ENCODE measurements around the gene PDE4D.
"Not testable (repeated sequence)": the region's sequence is repeated elsewhere in the genome, so short reads cannot be mapped to it uniquely, and the experiment has no call there.

PDE4D gene

DNA sequence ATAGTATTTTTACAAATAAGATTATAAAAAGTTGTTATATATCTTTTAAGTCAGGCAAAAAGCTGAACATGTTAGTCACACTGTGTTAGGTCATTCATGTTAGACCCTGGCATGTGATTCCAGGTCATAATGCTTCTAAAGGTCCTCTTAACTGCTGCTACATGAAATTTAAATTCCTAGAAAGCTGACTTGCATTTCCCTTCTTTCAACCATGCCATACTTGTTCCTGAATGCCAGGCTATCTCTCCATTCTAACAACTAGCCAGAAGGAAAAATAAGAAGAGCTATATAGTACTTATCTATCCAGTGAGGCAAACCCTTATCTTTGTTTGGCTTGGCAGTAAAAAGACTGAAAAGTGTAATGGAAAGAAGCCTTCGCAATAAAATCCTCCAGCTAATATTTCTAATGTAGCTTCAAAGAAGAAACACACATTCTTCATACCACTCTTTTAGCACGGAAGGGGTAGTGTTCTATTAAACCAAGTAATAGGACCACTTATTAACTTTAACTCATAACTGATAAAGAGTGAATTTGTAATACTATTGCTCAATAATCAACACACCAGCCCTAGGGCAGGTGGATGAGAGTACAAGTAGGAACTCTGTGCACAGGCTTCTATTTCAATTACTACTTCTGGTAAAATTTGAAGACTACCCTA lies 310.2 kb downstream of the PDE4D start:
- DNase-seq (ENCODE audit: low read depth): peak; percentile 35

DNA sequence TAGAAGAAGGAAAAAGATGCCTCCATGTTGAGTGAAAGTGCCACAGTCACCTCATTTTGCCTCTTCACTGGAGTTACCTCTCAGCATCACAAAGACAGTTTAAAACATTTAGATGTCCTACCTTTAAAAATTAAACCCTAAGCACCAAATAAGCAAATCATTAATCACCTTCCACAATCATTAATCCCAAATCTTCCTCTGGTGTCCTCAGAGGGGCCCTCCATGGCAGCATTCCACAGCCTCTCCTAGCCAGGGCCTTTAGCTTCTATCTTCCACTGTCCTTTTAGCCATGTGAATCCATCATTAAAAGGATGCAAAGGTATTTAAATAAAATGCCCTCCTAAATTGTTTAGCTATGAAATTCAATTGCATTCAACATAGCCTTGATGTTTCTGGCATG lies 310.8 kb downstream of the PDE4D start:
- no peak for DNase-seq (ENCODE audit: low read depth)

DNA sequence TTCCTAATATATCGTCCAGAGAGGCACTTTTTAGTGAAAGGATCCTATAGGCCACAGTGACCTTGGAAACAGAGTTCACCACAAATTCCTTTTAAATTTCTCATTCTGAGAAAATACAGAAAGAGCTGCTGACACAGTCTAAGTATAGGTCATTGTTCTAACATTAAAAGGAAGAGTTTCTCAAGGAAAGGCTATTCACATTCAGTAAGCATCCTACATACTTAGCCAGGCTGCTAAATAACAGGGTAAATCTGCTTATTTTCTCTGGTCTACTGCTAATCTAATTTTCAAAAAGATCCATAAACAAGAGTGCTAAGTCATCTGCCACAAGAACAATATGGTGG lies 313.7 kb downstream of the PDE4D start:
- DNase-seq (ENCODE audit: low read depth): no peak

DNA sequence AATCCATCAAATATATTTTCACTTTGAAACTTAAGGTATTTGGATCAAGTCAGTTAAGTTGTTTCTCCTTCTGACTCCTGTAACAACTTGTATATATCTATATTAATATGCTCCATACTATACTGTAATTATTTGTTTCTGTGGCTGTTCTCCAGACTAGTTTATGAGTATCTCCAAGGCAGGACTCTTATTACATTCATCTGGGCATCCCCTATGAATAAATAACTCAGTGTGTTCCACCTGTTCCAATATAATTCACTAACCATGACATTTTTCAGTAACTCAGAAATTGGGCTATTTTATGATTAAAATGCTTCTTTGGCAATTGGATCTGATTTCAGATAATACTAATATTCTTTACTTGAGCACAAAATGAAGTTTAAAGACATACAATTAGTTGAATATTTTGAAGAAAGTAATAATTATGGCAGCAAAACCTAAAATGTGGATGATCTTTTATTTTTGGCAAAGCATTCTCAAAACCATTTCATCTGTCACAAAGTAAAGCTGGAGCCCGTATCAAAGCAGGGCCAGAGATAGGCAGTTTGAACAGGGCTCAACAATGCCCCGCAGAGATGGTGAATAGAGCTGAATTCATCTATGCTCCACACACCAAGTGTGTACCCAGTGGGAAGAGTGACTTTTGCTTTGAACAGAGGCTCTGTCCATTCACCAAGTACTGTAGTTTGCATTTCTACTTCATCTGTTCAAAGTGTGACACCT lies 314.3 kb downstream of the PDE4D start:
- no peak for DNase-seq (ENCODE audit: low read depth)

DNA sequence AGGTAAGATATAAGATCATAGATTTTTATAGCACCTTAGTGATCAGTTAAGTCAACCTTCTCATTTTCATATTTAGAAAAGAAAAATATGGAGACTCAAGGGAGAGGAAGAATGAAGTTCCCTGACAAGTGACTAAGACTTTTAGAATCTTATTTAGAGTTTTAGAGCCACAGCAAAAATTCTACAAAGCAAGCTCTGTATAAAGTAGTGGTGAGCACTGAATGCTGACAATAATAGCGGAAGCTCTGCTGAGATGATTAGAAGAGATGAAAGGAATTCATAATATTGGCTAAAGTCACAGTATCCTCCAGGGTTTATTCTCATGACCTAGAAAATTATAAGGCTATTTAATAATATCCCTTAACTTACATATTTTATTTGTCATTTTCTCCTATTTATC lies 316.0 kb downstream of the PDE4D start:
- no peak for DNase-seq (ENCODE audit: low read depth)

DNA sequence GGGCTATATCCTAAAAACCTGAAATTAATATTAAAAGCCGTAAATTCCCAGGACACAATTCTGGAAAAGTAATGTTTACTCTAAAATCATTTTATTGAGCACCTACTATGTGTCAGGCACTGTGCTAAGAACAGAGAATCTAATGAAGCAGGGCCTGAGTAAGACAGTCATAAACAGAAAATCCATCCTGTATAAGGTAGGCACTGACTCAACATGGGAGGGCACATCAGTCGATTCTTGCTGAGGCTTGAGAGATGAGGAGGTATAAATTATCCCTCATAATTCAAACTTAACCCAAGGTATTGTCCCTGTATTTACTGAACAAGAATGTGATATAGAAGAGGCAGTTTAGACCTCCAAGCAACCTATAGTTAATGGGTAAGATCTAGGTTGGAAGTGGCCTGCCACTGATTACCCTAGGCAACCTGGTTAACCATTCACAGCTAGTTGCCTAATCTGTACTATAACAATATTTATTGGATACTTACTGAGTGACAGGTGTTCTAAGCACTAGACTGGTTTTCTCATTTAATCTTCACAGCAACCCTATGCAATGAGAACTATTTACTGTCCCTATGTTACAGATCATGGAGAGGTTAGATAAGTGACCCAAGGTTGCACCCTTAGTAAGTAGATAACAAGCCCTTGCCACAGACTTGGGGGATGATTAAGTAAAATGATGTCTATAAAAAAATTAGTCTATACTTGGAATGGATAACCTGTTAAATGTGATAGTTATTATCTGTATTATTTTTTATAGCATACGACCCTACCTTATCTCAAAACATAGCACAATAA lies 317.7 kb downstream of the PDE4D start:
- DNase-seq (ENCODE audit: low read depth): no peak

DNA sequence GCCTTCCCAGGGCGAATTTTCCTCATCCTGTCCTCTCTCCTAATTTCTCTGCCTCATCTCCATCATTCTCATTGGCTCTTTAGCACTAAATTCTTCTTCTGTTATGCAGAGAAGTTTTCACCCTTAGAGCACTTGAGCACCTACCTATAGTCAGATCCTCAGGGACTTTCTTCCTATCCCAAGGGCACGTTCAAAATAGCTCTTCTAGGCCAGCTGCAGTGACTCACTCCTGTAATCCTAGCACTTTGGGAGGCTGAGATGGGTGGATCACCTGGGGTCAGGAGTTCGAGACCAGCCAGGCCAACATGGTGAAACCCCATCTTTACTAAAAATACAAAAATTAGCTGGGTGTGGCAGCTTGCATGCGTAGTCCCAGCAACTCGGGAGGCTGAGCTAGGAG lies 320.0 kb downstream of the PDE4D start:
- DNase-seq (ENCODE audit: low read depth): not testable (repeated sequence)

DNA sequence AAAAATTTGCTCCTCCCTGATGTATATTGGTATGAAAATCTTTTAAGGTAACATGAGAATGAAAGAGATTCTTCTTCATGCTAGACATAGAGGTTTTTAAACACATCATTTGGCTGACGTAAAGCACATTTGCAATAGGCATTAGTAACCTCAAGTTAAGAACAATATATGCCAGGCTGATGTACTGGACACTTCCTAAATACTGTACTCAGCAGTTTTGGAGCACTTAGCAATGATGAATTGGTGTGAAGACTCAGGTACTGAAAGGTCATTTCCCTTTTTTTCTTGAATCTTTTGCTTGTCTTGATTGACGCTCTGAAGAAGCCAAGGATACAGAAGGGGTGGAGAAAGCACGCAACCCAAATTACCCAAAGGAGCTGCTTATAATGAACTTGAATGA lies 322.5 kb downstream of the PDE4D start:
- DNase-seq (ENCODE audit: low read depth): no peak

DNA sequence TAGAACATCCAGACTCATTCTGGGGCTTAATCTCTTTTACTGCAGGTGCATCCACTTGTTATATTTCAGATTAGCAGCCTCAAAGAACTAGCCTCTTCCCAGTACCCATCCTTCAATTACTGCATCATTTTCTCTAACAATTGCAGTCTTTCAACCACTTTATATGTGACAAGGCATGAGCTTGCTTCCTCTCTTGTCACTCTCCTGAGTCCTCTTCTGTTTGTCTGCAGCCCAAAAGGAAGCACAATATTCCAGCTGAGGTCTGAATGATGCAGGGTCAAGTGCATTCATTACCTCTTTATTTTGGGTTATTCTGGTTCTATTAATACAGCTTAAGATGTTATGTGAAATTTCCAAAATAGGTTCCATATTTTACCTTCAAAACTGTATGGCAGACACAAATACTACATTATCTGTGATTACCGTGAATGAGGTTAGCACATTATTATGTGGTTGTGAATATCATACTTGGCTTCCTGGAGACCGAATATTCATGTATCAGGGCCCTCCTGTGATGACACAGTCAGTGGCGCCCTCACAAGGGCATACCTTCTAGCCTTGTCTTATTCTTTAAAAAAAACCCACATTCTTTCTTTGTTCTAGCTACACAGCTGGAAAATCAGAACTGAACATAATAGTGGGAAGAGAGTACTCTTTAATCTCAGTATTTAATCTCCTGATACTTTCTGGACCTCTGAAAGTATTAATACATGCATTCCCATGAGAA lies 323.8 kb downstream of the PDE4D start:
- DNase-seq (ENCODE audit: low read depth): no peak

DNA sequence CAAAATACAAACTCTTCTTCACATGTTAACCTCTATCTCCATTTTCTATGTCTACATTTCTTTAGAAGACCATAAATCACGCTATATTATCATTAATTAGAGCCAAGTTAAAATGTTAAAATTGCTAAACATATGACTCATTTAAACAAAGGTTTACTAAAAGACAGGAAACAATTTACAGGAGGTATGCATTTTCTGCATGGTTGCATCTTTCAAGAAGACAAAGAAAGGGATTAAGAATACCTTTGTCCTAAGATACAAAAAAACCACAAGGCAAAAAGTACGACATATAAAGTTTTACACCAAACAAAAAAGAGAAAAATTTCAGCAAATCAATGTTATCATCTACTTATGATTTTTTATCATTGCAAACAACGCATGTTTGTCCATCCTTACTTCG lies 324.4 kb downstream of the PDE4D start:
- DNase-seq (ENCODE audit: low read depth): no peak

DNA sequence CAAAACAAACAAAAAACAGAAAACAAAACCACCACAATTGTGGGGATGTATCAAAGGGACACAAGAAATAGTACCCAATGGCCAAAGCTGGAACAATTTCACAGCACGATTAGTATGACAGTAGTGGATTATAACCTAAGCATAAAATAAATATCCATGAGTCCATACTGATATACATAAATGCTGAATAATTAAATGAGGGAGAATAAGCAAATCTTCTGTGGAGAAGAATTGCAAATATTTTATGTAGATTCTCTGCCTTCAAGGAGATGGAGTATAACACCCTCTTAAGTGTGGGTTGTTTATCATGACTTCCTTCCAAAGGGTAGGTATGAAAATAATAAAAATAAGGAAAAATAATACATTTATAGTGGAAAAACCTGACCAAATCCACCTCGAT lies 325.4 kb downstream of the PDE4D start:
- DNase-seq (ENCODE audit: low read depth): no peak

DNA sequence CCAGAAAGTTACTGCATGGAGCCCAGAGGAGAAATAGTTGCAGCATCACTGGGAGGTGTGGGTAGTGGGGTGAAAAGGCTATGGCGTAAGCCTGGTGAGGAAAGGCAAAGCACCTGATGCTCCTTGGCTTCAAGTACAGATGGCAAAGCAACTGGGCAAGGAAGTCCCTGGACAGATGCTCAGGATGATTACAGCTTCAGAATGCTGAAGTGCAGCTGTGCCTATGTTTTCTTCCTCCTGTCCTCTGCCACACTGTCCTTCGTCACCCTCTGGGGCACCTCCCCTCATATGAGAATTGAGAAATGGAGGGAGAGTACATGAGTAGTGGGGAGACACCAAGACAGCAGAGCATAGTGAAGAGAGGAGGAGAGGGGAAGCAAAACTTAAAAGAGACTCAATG lies 328.0 kb downstream of the PDE4D start:
- no peak for DNase-seq (ENCODE audit: low read depth)

DNA sequence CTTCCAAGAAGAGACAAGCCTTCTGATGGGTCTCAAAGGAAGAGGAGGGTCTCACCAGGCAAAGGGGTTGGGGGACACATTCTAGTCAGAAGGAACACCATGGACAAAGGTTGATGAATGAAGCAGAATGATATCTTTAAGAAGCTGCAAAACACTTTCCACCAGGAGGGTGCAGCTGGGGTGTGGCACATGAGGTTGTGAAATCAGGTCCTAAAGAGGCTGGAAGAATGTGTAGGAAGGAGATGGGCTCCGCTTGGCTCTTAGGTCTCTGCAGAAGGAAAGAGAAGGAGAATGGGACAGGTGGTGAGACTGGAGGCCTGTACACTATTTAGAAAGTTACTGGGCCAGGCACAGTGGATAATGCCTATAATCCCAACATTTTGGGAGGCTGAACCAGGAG lies 328.6 kb downstream of the PDE4D start:
- no peak for DNase-seq (ENCODE audit: low read depth)

DNA sequence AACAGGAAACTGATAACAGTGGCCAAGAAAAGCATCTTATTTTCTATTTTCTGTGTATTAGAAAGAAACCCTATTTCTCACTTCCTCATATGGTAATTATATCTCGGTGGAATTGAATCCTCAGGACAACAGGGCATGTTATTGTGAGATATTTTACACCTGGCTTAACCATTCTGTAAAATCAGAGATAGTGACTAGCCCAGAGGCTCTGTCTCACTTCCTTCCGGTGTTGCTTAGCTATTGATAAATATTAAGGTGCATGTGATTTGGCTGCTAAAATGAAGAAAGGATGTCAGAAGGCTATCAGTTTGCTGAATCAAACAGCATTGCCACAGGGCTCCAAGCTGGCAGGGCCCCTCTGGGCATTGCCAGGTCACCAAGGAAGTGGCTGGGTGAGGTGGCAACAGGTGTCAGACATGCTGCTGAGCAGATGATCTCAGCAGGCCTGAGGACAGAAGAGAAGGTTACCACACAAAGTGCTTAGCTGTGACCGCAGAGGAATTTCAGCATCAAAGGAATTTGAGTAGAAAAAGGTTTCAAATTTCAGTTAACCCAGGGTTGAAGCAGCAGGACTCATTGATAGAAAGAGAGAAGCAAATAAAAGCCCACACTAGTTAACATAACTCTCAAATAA lies 330.7 kb downstream of the PDE4D start:
- DNase-seq (ENCODE audit: low read depth): peak; percentile 74

DNA sequence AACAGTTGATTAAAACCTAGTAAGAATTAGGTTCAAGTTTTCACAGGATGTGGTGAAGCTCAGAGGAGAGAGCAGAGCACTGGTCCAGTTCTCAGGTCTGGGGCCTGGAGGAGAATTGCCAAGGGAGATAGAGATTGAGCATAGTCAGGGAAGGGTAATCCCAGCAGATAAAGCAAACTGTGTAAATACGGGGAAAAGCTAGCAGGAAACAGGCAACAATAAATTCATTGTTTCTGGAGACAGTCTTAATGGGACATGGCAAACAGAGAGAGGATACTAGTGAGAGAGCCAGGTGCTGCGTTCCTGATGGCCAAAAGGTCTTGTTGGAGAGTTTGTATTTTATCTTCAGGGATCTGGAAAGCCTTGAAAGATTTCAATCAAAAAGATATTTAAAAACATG lies 333.0 kb downstream of the PDE4D start:
- no peak for DNase-seq (ENCODE audit: low read depth)

DNA sequence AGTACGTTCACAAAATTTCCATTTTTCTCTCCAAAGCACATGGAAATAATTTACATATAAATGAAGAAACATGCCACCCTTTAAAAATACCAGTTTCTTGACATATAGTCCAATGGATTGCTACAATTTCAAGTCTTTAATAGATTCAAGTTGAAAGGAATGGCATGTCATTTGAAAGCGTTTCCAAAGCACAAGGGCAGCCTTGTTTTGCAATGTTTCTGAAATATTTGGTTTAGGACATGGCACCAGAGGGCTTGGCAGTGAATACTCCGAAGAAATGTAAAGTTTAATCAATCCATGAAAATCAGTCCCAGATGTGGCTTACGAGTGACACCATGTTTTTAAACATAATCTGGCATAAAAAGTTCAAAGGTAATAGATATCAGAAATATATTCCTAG lies 333.7 kb downstream of the PDE4D start:
- DNase-seq (ENCODE audit: low read depth): no peak

DNA sequence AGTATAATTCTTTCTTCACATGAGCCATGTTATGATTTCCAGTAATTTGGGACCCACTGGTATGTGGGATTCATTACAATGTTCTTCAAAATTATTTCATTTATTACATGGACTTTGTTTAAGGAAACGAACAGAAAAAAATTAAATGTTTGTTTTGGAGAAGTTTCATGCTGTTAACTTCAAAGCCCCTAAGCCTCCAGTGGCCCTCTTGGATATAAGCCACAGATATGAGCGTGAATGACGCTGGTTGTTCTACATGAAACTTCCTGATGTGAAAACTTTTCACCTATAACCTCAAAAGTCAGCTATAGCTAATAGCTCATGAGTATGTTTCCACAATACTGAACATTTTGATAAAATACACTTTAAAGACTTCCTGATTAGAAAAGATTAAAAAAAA lies 334.2 kb downstream of the PDE4D start:
- no peak for DNase-seq (ENCODE audit: low read depth)

DNA sequence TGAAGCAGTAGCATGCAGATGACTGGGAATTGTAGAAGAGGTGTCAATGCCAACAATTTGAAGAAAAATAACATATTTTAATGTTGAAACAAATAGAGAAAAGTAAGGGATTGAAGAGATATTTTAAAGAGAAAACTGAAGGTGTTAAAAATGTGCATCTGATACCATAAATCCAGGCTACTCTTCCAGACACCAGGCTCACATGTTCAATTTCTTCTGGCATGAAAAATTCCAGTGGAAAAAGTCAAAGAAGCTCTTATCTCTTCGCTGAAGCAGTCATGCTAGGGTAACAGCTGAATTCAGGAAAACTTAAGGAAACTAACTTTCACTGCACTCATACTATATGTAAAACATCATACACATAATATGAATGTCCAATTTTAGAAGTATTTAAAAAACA lies 335.0 kb downstream of the PDE4D start:
- DNase-seq (ENCODE audit: low read depth): no peak

DNA sequence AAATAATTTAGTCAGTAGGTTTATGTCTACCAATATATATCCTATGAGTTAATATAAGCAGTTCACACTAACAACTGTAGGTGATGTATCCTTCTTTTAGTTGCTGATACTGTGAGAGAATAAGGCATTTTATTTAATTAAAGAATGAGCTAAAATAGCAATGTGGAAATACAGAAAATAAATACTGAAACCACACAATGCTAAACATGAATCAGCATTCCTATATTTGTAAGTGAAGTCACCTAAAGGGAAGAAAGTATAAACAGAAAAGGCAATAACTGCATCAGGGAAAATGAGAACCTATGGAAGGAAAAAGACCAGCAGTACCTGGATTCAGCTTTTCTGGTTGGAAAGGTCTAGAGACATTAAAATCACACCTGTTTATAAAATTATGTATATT lies 336.0 kb downstream of the PDE4D start:
- no peak for DNase-seq (ENCODE audit: low read depth)

DNA sequence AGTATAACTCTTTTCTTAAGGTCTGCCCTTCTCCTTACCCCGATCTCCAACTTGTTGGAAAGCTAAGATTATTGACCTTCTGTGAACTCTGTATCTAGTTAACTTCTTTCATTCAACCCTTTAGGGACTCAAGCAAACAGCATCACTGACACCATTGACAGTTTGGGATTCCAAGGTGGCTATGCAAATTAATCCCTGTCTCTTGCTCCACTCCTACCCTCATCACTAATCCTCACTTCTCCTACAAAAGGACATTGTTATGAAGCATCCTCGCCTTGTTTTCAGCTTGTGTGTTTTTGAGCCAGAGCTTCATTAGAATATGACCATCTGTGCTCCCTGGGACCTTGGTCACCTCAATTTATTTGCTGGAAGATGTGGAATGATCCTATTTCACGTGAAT lies 337.9 kb downstream of the PDE4D start:
- no peak for DNase-seq (ENCODE audit: low read depth)

DNA sequence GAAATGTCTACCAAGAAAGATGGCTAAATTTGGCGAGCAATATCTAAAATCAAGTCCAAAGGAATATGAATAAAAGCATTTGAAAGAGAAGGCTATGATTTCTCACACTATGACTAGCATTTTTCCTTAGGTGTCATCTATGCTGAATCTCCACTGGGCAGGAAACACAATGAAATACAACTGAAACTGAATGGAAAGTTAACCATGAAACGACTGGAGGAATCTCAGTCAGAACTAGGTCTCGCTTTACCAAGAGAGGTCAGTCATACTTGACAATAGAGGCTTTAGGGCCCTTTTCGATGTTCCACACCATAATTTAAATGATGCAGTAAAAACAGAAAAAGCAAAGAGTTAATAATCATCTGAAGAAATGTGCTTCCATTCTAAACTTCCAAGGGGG lies 339.0 kb downstream of the PDE4D start:
- DNase-seq (ENCODE audit: low read depth): no peak

DNA sequence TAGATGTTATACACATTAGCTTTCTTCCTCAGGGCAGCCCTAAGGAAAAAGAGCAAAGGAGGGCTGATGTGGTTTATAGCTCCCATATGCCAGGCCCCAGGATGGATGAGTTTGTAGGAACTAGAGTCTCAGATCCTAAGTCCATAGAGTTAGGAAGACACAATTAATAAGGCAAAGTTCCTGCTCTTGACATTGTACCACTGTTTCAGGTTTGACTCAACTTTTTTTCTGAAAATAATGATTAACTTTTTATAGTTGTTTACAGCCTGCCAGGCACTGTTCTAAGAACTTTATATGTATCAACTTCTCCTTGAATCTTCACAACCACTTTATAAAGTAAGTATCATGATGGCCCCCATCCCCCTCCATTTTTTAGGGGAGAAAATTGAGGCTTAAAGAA lies 339.5 kb downstream of the PDE4D start:
- DNase-seq (ENCODE audit: low read depth): no peak

Measured in amniotic epithelial cell (primary cell).